ENCODE data around the gene BIRC6.

Gene BIRC6

DNA sequence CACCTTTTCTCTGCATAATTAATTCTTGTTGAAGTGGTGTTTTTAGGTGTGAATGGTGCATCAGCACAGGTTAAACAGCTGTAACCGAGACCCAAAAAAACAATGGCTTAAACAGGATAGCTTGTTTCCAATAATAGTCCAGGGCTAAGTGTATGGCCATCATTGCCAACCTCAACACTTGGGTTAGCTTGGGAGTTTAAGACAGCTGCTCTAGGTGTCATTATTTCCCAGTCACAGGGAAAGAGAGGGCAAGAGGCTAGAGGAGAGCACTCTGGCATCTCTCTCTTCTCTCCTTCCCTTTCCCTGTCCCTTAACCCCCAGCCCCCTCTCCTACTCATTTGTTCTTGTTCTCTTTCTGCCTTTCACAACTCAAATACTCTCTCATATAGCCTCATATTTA lies 21.1 kb downstream of the BIRC6 start:
- no peak for DNase-seq

DNA sequence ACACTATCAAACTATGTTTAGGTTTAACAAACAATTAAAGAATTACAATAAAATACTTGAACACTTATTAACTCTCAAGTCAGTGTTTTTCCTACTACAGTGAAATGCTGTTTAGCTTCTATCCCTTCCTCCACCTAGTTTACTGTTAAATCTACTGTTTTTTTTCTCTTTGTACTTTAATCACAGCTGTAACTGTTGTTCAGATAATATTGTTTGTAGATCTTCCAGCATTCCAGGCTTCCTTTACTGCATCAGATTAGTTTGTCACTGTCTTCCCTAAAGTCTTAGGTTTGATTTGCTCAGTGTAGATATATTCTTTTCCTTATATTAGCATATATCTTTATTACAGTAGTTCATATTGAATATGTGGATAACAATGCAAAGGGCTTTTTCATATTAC lies 22.5 kb downstream of the BIRC6 start:
- DNase-seq, result no peak

DNA sequence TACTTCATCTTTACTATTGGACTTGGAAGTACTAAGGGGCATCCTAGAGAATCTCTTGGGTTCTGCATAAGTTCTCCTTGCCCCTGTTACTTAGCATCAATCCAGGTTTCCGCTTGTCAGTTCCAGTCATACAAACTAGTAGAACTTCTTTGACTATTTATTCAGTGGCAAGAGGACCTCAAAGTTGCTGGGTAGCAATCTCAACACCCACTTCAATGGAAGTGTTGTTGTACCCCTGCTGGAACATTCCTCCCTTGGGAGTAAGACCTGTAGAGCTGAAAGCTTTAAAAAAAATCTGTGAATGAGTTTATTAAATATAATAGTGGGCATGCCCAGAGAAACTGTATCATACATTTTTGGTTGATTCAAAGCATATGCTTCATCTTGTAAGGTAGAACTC lies 27.0 kb downstream of the BIRC6 start:
- no peak for DNase-seq

DNA sequence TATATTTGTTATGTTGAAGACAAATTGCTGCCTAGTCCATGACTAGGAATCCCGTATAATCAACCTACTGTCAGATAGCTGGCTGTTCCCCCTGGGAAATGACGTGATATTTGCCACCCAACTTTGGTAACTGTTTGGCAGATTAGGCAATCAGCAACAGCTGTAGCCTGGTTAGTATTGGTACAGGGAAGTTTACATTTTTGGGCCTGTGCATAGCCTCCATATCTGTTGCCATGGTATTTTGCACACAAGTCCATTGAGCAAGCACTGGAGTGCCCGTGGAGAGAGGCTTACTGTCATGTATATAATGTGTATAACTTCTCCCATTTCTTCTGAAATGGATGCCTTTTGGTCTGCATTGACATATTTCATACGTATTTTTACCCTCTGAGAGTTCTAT lies 27.7 kb downstream of the BIRC6 start:
- no peak for DNase-seq

DNA sequence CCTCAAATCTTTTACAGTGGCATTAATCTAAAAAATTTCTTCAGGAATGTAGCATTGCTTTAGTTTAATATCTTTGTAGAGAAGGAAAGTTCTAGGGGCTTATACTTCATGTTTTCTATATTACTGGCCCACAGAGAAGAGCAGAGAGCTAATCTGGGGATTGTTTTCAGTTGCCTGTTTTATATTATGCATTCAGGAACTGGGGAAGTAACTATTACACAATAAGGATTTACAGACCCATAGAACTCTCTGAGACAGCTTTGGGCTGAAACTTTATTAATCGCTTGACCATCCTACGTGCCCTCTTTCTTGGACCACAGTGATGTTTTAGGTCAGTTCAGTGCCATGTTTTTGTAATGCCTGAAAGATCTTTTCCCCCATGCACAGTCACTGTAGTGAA lies 29.9 kb downstream of the BIRC6 start:
- DNase-seq, result no peak

DNA sequence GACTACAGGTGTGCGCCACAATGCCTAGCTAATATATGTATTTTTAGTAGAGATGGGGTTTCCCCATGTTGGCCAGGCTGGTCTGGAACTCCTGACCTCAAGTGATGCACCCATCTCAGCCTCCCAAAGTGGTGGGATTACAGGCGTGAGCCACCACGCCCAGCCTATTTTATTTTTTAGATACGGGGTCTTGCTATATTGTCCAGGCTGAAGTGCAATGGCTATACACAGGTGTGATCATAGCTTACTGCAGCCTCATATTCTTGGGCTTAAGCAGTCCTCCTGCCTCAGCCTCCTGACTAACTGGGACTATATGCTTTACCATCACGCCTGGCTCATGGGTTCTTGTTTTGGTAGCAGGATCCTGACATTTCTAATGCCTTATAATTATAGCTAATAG lies 42.4 kb downstream of the BIRC6 start:
- DNase-seq, result no peak

DNA sequence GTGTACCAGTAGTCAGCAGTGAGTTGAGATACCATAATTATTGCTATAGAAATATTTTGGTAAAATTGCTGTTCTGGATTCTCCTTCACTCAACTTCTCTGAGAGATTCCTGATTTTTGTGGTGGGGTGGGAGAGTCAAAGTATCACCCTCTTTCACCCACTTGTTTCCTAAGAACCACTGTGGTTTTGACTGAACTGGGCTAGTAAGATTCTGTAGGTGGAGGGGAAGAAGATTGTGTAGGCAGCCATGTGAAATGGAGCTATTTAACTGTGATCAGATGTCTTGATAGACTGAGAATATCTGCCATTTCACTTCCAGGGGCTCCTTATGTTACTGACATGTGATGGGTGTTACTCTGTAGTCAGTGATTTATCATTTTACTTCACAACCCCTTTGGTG lies 45.3 kb downstream of the BIRC6 start:
- no peak for DNase-seq

DNA sequence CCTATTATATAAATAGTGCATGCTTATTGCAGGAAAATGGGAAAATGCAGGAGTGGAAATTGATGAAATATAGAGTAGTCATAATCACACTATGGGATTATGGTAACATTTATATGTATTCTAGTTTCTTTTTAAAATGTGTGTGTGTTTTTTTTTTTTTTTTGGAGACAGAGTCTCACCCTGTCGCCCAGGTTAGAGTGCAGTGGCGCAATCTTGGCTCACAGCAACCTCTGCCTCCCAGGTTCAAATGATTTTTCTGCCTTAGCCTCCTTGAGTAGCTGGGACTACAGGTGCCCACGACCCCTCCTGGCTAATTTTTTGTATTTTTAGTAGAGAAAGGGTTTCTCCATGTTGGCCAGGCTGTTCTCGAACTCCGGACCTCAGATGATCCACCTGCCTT lies 47.0 kb downstream of the BIRC6 start:
- DNase-seq, result no peak

DNA sequence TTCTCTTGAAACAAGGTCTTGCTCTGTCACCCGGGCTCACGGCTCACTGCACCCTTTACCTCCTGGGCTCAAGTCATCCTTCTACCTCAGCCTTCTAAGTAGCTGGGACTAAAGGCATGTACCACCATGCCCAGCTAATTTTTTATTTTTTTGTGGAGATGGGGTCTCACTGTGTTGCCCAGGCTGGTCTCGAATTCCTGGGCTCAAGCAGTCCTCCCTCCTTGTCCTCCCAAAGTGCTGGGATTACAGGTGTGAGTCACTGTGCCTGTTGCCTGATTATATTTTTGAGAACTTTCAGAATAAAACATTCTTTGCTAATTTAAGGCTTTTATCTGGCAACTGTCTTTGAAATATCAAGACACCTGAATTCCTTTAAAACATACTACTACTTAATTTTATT lies 47.9 kb downstream of the BIRC6 start:
- DNase-seq, result no peak

DNA sequence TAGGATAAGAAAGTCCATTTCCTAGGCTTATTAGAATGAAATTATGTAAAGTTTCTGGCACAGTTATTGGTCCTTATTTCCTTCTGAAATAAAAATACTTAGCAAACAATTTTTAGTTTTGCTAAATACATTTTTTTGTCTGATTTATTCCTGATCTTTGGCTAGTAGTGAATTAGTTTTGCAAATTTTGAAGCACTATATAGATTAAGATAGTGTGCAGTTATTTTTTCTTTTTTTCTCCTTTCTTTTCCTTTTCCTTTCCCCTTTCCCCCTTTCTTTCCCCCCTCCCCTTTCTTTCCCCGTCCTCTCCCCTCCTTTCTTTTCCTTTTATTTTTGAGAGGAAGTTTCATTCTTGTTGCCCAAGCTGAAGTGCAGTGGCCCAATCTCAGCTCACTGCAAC lies 59.7 kb downstream of the BIRC6 start:
- no peak for DNase-seq

DNA sequence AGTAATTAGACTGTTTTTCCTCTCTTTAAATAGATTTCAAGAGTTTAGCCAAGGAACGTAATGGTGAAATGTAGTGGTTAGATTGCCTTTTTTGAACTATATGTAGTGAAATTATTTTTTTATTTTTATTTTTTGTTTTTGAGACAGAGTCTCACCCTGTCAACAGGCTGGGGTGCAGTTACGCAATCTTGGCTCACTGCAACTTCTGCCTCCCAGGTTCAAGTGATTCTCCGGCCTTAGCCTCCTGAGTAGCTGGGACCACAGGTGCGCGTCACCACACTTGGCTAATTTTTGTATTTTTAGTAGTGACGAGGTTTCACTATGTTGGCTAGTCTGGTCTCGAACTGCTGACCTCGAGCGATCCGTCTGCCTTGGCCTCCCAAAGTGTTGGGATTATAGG lies 60.8 kb downstream of the BIRC6 start:
- no peak for DNase-seq

DNA sequence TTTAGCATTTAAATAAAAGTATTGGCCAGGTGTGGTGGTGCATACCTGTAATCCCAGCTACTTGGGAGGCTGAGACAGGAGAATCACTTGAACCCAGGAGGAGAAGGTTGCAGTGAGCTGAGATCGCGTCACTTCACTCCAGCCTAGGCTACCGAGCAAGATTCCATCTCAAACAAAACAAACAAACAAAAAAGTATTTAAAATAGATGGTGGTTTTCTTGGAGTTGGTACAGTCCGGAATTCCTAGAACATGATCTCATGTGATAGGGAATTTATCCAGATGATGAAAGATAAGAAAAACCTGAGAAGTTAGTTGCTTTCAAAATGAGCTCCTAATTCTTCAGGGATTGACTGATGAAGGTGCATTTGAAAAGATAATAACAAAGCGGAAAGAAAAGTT lies 62.0 kb downstream of the BIRC6 start:
- no peak for DNase-seq

DNA sequence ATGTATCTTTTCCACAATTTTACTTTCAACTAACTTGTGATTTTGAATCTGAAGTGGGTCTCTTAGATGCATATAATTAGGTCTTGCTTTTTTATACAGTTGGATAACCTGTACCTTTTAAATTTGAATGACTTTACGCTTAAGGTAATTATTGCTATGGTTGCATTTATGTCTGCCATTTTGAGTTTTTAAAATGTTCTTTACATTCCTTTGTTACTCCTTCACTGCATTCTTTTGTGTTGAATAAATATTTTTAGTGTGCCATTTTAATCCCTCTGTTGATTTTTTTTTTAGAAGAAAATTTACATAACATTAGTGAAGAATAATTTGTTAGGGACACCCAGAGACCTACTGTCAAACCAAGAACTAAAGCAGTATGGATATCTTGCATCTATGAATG lies 65.3 kb downstream of the BIRC6 start:
- DNase-seq, result no peak

DNA sequence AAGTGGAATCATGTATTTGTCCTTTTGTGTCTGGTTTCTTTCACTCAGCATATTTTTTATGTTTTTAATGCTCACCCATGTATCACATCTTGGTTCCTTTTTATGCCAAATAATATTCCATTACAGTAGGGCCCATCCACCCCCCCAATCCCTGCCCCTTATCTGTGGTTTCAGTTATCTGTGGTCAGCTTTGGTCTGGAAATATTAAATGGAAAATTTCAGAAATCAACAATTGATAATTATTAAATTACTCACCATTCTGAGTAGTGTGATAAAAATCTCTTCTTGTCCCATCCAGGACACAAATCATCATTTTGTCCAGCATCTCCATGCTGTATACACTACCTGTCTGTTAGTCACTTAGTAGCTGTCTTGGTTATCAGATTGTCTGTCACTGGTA lies 66.7 kb downstream of the BIRC6 start:
- DNase-seq, result no peak

DNA sequence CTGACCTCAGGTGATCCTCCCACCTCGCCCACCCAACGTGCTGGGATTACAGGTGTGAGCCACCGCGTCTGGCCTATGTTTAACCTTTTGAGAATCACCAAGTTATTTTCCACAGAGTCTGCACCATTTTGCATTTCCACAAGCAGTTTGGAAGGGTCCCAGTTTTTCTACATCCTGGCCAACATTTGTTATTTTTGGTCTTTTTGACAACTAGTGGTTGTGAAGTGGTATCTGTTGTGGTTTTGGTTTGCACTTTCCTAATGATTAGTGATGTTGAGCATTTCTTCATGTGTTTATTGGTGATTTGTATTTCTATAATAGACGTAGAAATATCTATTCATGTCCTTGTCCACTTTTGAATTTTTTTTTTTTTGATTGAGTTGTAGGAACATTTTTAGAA lies 67.9 kb downstream of the BIRC6 start:
- no peak for DNase-seq

DNA sequence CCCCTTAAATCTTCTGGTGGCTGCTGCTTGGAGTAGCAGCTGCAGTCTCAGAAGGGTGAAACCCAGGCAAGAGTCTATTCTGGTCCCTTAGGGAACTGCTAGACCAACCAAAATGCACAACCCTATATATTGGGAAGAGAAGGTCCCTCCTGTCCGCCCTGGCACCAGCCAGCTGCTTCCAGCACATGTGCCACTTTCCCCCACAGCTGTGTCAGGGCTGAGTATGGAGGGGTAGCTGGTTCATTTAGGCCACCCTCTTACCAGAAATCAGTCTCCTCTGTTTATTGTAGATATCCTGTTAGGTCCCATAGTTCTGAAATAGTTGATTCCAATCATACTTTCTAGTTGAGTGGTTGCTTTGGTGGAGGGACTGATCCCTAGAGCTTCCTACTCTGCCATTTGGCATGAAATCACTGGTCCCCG lies 68.9 kb downstream of the BIRC6 start:
- DNase-seq, result no peak

DNA sequence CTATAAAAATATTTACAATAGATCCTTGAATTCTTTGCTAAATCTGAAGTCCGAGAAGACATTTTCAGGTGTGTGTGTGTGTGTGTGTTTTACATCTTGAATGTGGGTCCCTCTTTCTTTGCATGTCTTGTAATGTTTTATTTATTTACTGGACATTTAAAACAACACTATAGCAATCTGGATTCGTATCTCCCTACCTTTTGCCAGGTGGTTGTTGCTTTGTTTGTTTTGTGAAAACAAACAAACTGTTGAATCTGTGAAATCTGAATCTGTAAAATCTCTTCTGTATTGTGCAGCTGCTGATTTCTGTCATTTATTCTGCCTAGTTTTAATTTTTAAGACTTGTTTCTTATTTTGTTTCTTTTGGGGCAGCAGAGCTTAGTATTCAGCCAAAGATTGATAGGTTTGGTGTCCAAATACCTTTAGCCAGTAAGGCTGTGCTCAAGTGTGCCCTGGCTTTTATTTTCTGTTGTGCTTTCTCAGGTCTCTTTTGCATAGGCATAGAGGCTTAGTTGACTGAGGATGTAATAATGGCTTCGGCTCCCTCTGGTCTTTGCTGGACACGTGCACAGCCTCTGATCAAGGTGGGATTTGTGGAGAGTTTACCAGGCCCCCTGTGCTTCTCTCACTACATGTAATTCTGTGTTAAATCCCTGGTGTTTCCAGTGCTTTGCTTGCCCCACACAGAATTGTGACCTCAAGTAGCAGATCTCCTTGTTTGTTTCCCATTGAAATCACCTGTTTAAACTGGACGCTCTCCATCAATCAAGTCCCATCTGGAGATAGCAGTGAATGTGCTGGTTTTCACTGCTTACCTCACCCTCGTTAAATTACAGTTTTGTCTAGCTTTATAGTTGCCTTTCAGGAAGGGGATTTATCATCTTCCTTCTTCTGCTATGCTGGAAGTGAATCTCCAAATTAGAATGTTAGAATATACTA lies 71.1 kb downstream of the BIRC6 start:
- DNase-seq, result no peak

DNA sequence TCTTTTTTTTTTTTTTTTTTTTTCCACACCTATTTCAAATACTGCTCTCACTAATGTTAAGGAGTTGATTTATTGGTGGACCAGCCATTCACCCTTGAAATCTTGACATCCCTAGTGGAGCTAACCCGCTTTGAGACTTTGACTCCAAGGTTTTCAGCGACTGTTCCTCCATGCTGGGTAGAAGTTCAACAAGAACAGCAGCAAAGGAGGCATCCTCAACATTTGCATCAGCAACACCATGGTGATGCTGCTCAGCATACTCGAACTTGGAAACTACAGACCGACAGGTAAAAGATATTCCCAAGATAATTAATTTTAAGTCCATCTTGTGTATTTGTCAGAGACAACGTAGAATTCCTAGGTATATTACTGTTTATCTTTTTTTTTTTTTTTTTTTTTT lies 74.0 kb downstream of the BIRC6 start:
- DNase-seq, result no peak

DNA sequence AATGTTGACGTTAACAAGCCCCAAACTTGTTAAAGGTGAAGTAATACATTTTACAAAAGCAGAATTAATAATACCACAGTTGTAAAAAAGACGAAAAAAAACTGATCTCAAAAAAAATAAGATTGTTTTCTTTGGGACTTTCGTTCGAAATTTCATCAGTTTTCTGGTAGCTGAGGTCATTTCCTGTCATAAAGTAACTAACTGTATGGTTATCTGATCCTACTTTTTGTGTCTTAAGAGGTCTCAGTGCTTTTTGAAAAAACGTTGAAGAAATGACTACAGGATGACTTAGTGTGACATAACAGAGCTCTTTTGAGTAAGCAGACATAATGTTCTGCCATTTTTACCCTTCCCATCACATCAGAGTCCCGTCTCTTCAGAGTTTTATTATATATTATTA lies 79.3 kb downstream of the BIRC6 start:
- DNase-seq, result no peak

DNA sequence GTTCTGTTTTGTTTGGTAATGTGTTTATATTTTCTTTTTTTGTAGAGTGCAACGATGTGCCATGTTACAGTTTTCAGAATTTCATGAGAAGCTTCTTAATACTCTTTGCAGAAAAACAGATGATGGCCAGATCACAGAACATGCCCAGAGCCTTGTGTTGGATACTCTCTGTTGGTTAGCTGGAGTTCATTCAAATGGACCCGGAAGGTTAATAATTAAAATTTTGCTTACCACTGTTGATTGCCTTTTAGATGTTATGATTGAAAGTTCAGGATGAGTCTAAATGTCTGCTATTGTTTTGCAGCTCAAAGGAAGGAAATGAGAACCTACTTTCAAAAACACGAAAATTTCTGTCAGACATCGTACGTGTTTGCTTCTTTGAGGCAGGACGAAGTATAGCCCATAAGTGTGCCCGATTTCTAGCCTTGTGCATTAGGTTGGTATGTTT lies 85.2 kb downstream of the BIRC6 start:
- no peak for DNase-seq

DNA sequence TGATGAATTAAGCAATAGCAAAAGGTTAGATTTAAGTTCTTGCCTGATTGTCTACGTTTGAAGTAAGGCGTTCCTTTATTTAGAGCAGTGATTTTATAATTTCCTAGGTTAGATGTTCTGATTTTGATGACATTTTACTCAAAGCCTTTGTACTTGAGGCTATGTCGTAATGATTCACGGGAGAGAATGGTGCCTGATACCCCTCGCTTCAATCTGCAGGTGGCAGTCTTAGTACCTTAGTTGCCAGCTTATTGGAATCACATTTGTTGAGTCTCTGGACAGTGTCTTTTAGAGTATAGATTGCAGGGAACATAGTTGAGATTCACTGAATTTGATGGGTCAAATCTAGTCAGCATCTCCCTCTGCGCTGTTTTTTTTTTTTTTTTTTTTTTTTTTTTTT lies 89.5 kb downstream of the BIRC6 start:
- no peak for DNase-seq

DNA sequence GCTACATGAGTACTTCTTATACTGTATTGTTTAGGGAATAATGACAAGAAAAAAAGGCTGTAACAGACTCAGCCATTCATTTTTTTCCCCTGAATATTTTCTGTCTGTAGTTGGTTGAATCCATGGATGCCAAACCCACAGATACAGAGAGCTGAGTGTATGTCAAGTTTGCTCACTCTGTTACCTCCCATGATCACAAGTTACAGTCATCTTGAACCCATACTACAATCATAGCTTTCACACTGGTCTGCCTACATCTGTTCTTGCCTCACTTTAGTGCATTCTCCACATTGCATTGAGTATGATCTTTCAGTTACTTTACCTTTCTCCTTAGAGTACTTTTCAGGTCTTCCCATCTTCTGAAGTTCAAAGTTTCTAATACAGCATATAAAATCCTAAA lies 94.0 kb downstream of the BIRC6 start:
- no peak for DNase-seq

DNA sequence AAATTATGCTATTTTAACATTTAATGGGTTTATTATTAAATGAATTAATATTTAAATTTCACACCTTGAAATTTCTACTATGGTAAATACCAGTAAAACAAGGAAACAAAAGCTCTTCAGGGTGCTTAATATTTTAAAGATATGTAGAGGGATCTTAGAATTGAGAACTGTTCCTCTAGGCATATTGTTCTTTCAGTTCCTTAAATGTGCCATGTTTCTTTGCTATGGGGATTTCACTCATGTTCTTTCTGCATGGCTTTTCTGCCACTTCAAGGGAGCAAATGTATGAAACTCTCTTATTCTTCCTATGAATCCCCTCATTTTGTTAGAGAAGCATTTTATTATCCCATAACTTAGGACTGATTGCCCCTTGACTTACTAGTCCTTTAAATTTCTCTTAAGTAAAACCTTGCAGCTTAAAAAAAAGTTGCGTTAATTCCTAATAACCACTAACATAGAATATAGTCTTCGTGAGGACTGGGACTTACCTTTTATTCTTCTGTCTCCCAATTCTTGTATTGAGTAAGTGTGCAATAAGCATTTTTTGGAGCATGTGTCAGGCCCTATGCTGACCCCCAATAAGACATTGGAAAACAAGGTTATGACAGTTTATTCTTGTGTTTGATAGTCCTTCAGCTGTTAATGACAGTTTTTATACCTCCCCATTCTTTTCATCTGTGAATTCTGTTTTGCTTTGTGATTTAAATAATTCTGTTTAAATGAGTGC lies 95.7 kb downstream of the BIRC6 start:
- DNase-seq, result no peak

Measured in activated CD4-positive, alpha-beta T cell treated with anti-CD3 and anti-CD28 coated beads for 4 hours (primary cell).